Forelimb muscle (tissue), 1 donor: ENCODE data around the gene ESAM. TPM values are rescaled to one million over a fixed set of nuclear protein-coding genes. Genes with fewer than 3 reads are reported as not detected.
A peak's percentile ranks its signal among the peaks of the same experiment; 100 is the strongest.

Experiments used
- DNase-seq: peaks from one replicate; pipeline ENCODE4 v3.0.0-alpha.2; 2013; ENCODE audit warnings: low read depth
- polyA plus RNA-seq: library from polyadenylated mRNA; unstranded; fragments of 120-200 nt; gene quantifications from one replicate; pipeline ENCODE4 v1.2.1, GENCODE V29; 2013; ENCODE audit not compliant: insufficient read length

ESAM gene
- polyA plus RNA-seq, 1 donor = 46.2 TPM

DNA sequence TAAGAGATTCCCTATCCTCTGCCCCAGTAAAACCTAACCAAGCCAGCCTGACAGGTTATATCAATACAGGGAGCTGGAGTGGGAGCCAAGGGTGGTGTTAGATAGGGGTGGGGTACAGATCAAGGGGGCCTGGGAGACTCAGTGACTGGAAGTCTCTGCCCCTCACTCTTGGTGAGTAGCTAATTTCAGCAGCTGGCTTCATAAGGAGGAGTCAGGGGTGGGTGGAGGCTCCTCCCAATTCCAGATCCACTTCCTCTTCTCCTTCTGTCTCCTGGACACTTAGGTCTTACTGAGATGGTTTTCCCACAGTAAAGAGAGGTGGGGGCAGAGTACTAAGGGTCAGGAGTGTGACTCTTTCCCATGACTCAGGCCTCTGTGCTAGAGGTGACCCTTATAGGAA lies 8.9 kb downstream of the ESAM start:
- no peak for DNase-seq

GRCh38 chr11:124752471-124753102 lies 9.5 kb downstream of the ESAM start:
- DNase-seq = no peak

DNA sequence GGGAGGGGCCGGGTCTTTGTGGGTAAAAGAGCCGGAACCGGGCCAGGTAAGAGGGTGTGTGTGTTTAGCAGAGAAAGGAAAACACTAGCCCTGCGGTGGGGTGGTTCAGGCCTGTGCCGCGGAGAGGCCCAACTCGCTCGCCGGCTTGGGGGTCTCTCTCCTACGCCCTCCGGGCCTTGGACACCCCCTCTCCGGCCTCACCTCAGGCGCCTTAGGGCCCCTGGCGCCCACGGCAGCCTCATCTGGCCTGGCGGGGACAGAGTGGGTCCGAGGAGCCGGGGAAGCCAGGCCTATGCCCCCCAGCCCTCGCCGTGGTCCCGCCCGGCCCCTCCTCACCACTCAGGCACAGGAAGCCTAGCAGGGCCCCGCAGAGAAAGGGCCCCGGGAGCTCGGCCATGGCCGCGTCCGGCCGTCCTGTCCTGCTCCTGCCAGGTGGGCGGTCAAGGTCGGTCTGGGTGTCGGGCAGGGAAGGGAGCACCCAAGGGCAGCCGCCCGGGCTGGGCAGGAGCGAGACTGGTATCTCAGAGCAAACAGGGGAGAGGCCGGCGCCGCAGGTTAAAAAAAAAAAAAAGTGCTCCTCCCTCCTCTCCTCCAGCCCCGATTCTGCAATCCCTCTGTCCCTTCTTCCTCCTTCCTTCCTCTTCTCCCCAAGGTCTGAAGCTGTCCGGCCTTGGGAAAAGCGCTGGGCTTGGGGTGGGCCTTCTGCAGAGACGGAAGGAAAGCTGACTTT lies 10.2 kb downstream of the ESAM start, which contains the start of gene VSIG2:
VSIG2 (minus strand) TSS at position 515 of the 730 bp plus-strand sequence; CDS start at position 397, 118 bp downstream.
- DNase-seq = no peak

GRCh38 chr11:124751391-124751740 lies 10.7 kb downstream of the ESAM start:
- DNase-seq = no peak

DNA sequence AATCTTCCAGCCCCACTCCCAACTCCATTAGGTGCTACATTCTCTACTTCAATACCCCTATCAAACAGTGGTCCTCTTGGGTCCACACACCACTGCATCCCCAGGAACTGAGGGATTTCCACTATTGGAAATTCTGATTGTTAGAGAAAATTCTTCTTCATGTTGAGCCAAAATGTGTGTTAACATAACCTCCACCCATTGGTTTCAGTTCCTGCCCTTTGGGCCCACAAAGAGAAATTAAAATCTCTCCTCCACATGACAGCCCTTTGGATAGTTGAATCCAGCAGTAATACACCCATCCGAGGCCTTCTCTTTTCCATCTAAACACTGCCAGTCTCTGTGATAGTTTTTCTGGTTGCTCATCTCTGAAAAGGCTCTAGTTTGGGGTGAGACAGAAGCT lies 12.2 kb downstream of the ESAM start:
- DNase-seq = no peak

- DNase-seq = no peak
Measured at GRCh38 chr11:124748481-124749343, 13.4 kb downstream of the ESAM start.

GRCh38 chr11:124748100-124748418 lies 14.0 kb downstream of the ESAM start:
- DNase-seq = no peak

DNA sequence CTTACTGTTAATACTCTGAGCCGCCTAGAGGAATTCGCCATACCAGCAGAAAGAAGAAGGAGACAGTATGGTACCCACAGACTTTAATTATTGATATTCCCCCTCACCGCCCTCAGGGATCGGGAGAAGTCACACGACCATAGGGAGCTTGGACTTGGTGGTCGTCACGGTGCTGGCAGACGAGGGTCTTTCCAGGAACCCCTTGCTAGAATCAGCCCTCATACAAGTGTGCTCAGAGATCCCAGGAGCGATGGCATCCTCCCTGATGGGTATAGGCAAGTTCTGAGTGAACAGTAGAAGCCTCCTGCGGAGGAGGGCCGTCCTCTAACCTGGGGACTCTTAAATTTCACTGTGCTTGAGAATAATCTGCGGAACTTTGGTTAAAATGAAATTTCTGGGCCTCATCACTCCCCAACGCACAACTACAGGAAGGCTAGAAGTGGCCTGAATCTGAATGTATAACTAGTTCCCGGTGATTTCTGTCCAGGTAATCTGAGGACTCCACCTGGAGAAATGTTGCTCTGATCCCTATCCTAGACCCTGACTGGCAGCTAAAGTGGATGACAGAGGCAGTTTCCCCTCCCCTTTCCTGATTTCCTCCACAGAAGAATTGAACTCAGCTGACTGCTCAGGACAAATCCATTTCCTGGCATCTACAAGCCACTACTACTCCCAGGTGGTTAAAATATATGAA lies 14.5 kb downstream of the ESAM start:
- DNase-seq = no peak

- DNase-seq = no peak
Measured at GRCh38 chr11:124746621-124747243, 15.4 kb downstream of the ESAM start.

- no peak for DNase-seq
Measured at GRCh38 chr11:124745835-124746620, 16.1 kb downstream of the ESAM start.

DNA sequence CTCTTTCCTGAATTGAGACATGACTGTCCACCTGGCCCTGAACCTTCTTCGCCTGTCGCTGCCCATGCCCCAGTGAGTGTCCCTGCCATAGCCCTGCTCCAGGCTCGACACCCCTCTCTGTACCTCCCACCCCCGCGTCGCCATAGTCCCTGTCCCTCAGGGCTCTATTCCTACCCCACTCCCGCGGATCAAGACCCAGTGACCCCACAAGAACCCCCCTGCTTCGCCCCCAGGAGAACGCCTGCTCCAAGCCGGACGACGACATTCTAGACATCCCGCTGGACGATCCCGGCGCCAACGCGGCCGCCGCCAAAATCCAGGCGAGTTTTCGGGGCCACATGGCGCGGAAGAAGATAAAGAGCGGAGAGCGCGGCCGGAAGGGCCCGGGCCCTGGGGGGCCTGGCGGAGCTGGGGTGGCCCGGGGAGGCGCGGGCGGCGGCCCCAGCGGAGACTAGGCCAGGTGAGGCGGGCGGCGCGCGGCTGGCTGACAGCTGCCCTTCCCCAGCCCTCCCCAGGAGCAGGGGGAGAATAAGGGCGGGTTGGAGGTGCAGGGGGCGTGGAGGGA lies 16.7 kb downstream of the ESAM start:
- DNase-seq = no peak

DNA sequence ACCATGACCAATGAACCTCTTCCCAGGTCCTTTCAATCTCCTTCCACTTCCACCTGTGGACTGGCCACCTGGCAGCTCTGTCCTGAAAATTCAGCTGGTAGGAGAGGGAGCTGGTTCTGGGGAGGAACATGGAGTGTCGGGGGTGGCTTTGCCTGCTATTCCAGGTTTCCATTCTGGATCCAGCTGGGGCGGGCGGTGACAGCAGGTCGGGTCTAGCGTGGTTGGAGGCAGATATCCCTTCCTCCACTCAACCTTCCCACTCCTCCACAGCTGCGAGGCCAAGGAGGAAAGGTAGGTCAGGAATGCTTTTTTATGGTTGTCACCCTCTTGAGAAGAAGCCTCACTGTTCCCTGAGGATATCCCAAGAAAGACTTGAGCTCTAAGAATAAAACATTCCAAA lies 19.0 kb downstream of the ESAM start:
- no peak for DNase-seq

DNA sequence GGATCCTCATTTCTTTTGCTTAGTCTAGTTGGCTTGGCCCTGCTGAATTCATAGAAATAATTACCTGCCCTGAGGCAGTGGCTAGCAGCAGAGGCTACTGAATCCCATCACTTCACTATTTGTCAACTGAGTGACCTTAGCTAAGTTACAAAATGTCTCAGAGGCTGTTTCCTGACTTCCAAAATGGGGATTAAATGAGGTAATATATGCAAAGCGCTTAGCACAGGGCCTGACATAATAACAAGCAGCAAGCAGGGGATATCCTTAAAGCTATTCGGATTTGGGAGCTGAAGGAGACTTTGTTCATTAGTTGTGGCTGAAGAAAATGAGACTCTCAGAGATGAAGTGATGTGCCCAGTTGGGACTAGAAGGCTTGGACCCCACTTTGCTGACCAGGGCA lies 19.5 kb downstream of the ESAM start:
- DNase-seq = no peak

DNA sequence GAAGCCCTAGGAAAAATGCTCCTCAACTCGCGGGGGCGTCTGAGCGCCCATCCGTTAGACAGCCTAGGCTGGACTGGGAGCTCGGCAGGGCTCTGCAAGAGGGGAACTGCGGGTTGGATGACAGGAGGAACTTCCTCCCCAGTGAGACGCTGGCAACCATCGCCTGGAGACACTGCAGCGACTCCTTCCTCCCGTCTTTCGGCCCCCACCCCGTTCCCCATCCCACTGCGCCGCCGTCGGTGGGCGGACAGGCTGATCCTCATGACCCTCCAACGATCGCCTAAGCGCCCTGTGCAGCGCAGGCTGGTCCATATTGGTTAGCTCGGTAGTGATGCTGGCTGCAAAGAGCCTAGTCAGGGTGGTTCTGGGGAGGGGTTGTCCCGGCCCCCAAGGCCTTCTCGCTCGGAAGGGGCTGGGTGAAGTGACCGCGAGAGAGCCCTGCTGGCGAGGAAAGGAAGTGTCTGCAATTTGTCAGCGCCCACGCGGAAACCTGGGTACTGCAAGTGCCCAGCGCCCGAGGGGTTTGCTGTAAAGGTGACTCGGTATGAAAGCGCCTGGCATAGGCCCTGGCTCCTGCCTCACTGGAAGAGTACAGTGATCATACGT lies 21.7 kb downstream of the ESAM start:
- no peak for DNase-seq

DNA sequence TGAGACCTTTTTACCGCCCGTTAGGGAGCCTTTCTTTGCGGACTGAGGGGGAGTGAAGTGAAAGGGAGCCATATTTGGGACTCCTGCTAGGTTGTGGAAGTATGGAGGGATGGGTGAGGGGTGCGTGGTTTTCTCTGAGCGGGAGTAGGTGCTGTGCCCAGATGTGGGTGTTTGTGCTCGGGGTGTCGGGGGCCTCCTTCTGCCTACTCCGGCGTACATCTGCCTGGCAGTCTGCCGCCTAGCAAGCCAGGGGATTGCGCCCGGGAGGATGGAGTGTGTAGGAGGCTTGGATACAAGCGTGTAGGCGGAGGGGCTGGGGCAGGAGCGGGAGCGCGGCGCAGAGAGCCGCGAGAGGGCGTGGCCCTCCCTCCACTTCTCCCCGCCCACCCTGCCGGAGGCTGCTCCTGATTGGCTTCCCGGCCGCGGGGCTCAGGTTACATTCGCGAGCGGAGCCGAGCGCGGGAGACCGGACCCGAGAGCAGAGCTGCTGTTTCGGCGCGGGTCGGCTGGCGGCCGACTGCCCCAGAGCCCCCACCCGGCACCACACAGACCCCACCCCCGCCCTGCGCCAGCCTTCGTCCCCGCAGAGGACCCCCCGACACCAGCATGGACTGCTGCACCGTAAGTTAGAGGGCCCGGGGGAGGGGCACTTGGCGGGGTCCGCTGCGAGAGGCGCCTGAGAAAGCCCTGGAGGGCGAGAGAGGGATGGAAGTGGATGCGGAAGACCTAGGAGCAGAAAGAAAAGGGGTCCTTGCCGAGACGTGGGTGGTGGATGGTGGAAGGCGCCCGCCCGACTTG lies 22.4 kb downstream of the ESAM start, which contains the start of gene NRGN:
NRGN (plus strand) TSS at position 464 of the 798 bp plus-strand sequence; CDS start at position 607, 143 bp downstream.
- peak; percentile 78 for DNase-seq

DNA sequence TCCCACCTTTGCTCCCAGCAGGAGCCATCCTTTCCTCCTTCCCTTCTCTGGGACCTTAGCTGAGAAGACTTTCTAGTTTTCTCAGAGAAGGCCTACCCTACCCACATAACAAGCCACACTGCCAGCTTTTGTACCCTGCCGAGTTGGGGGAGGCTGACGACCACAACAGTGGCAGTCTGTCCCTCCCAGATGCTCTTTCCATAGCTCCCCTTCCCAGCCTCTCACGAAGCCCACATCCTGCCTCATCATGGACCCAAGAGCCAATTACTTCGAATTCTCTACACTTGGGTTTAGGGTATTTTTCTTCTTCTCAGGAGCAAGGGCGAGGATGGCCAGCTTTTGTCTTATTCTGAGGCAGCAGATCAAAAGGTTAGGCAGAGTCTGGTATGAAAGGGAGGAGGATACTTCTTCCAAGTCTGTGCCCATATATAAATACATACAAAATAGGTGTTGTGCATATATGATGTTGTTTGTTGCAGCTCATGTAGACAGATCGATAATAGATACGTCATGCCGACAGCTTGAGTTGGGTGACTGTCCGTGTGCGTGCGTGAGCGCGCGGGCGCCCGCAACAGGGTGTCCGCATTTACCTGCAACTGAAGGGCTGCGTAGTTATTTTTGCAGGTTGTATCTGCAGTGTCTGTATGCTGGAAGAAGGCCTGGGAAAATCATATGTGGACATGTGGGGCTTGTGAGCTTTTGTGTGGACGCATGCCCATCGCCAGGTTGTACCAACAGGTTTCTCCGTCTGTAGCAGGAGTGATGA lies 23.2 kb downstream of the ESAM start:
- no peak for DNase-seq

GRCh38 chr11:124737638-124738305 lies 24.3 kb downstream of the ESAM start:
- DNase-seq = no peak

GRCh38 chr11:124736736-124737135 lies 25.4 kb downstream of the ESAM start:
- DNase-seq = no peak
